ENCODE data around the gene KRTDAP. TPM values are rescaled to one million over a fixed set of nuclear protein-coding genes. Genes with fewer than 3 reads are reported as not detected.
"Not testable (repeated sequence)": the region's sequence is repeated elsewhere in the genome, so short reads cannot be mapped to it uniquely, and the experiment has no call there.

KRTDAP gene
- total and polyA plus RNA-seq, 5 donors from 2014 or later = not detected

- peaks cover 18% of the 10 kb centered on the region for H3K4me1 ChIP-seq (ENCODE audit: control insufficient read depth, insufficient read depth, low read length, poor library complexity, severe bottlenecking)
- Mint-ChIP-seq H3K4me1 (peaks cover 13 to 39% (median 22%) of the 10 kb centered on the region in 4 donors), H3K4me3 (peak overlapping the region; percentile 54 to 88 (median 64)), H3K27ac (peak overlapping the region; percentile 11 to 96 (median 71))
- H3K27me3 Mint-ChIP-seq; H3K36me3 ChIP-seq (ENCODE audit: control insufficient read depth, insufficient read depth, low read length); H3K36me3 Mint-ChIP-seq; H3K9me3 ChIP-seq (ENCODE audit: control insufficient read depth in 2 of 2, low read length in 2 of 2); H3K27ac ChIP-seq (ENCODE audit: insufficient read depth, low read length, poor library complexity, severe bottlenecking); H3K27me3 ChIP-seq (ENCODE audit: control insufficient read depth, insufficient read depth, low read length); DNase-seq; H3K9me3 Mint-ChIP-seq: not testable (repeated sequence)
- peak overlapping the region; percentile 72 for H3K4me3 ChIP-seq (ENCODE audit: low read depth, low read length)
- ATAC-seq (ENCODE audit: low read depth in 2 of 2) = peak in 1 of 2 donors; percentile 17
These were observed 27.3 kb downstream of the KRTDAP start for GRCh38 chr19:35462956-35463355.

GRCh38 chr19:35462476-35462953 is 27.7 kb downstream of the KRTDAP start:
- no peaks in the 10 kb centered on the region for H3K27me3 ChIP-seq (ENCODE audit: control insufficient read depth, insufficient read depth, low read length)
- Mint-ChIP-seq H3K36me3 (no peaks in the 10 kb centered on the region), H3K9me3 (no peaks in the 10 kb centered on the region), H3K4me1 (peaks cover 13 to 39% (median 22%) of the 10 kb centered on the region in 4 donors), H3K27ac (peak overlapping the region; percentile 71 to 96 (median 90)), H3K4me3 (peak overlapping the region; percentile 54 to 88 (median 64)), H3K27me3 (peaks cover 6% of the 10 kb centered on the region)
- H3K36me3 ChIP-seq (ENCODE audit: control insufficient read depth, insufficient read depth, low read length) = no peaks in the 10 kb centered on the region
- H3K9me3 ChIP-seq (ENCODE audit: control insufficient read depth in 2 of 2, low read length in 2 of 2) = no peaks in the 10 kb centered on the region
- H3K4me1 ChIP-seq (ENCODE audit: control insufficient read depth, insufficient read depth, low read length, poor library complexity, severe bottlenecking) = peaks cover 18% of the 10 kb centered on the region
- H3K4me3 ChIP-seq (ENCODE audit: low read depth, low read length) = peak overlapping the region; percentile 72
- DNase-seq (peak; percentile 8 to 83 (median 81)), ATAC-seq (ENCODE audit: low read depth in 2 of 2) (peak; percentile 85 to 94)
- no peak overlapping the region for H3K27ac ChIP-seq (ENCODE audit: insufficient read depth, low read length, poor library complexity, severe bottlenecking)

GRCh38 chr19:35461788-35462187 is 28.5 kb downstream of the KRTDAP start:
- peaks cover 13 to 41% (median 24%) of the 10 kb centered on the region in 4 donors for H3K4me1 Mint-ChIP-seq
- not testable (repeated sequence) for H3K27me3 ChIP-seq (ENCODE audit: control insufficient read depth, insufficient read depth, low read length); H3K27ac ChIP-seq (ENCODE audit: insufficient read depth, low read length, poor library complexity, severe bottlenecking); H3K4me3 Mint-ChIP-seq; H3K36me3 ChIP-seq (ENCODE audit: control insufficient read depth, insufficient read depth, low read length); ATAC-seq (ENCODE audit: low read depth in 2 of 2); H3K9me3 ChIP-seq (ENCODE audit: control insufficient read depth in 2 of 2, low read length in 2 of 2); H3K4me3 ChIP-seq (ENCODE audit: low read depth, low read length); H3K9me3 Mint-ChIP-seq; H3K27me3 Mint-ChIP-seq; H3K36me3 Mint-ChIP-seq; H3K27ac Mint-ChIP-seq; DNase-seq
- peaks cover 18% of the 10 kb centered on the region for H3K4me1 ChIP-seq (ENCODE audit: control insufficient read depth, insufficient read depth, low read length, poor library complexity, severe bottlenecking)

- H3K4me3 ChIP-seq (ENCODE audit: low read depth, low read length) = no peak overlapping the region
- H3K27ac Mint-ChIP-seq = no peak overlapping the region
- no peaks in the 10 kb centered on the region for H3K36me3 ChIP-seq (ENCODE audit: control insufficient read depth, insufficient read depth, low read length)
- ATAC-seq (ENCODE audit: low read depth in 2 of 2) = no peak
- no peak overlapping the region for H3K4me3 Mint-ChIP-seq
- H3K4me1 Mint-ChIP-seq = peaks cover 13 to 41% (median 24%) of the 10 kb centered on the region in 4 donors
- DNase-seq = no peak
- H3K27me3 ChIP-seq (ENCODE audit: control insufficient read depth, insufficient read depth, low read length) = no peaks in the 10 kb centered on the region
- H3K4me1 ChIP-seq (ENCODE audit: control insufficient read depth, insufficient read depth, low read length, poor library complexity, severe bottlenecking) = peaks cover 18% of the 10 kb centered on the region
- no peak overlapping the region for H3K27ac ChIP-seq (ENCODE audit: insufficient read depth, low read length, poor library complexity, severe bottlenecking)
- peaks cover 14% of the 10 kb centered on the region for H3K27me3 Mint-ChIP-seq
- no peaks in the 10 kb centered on the region for H3K36me3 Mint-ChIP-seq
- no peaks in the 10 kb centered on the region for H3K9me3 ChIP-seq (ENCODE audit: control insufficient read depth in 2 of 2, low read length in 2 of 2)
- no peaks in the 10 kb centered on the region for H3K9me3 Mint-ChIP-seq
These were observed 29.2 kb downstream of the KRTDAP start for GRCh38 chr19:35461060-35461459.

- H3K27me3 Mint-ChIP-seq = peaks cover 14% of the 10 kb centered on the region
- DNase-seq = no peak
These were observed 29.7 kb downstream of the KRTDAP start for GRCh38 chr19:35460608-35461007.

GRCh38 chr19:35459414-35460082 is 30.7 kb downstream of the KRTDAP start:
- Mint-ChIP-seq H3K4me1 (peaks cover 14 to 42% (median 30%) of the 10 kb centered on the region in 4 donors), H3K9me3 (no peaks in the 10 kb centered on the region), H3K4me3 (no peak overlapping the region), H3K36me3 (no peaks in the 10 kb centered on the region), H3K27me3 (peaks cover 14% of the 10 kb centered on the region), H3K27ac (peak overlapping the region in 1 of 3 donors; percentile 67)
- Histone ChIP-seq H3K27ac (ENCODE audit: insufficient read depth, low read length, poor library complexity, severe bottlenecking) (no peak overlapping the region), H3K36me3 (ENCODE audit: control insufficient read depth, insufficient read depth, low read length) (no peaks in the 10 kb centered on the region), H3K27me3 (ENCODE audit: control insufficient read depth, insufficient read depth, low read length) (no peaks in the 10 kb centered on the region), H3K4me1 (ENCODE audit: control insufficient read depth, insufficient read depth, low read length, poor library complexity, severe bottlenecking) (peaks cover 18% of the 10 kb centered on the region), H3K9me3 (ENCODE audit: control insufficient read depth in 2 of 2, low read length in 2 of 2) (no peaks in the 10 kb centered on the region), H3K4me3 (ENCODE audit: low read depth, low read length) (no peak overlapping the region)
- no peak for DNase-seq
- no peak for ATAC-seq (ENCODE audit: low read depth in 2 of 2)

More at GRCh38 chr19:35460608-35461007, 29.7 kb downstream of the KRTDAP start:
- Histone ChIP-seq H3K4me1 (ENCODE audit: control insufficient read depth, insufficient read depth, low read length, poor library complexity, severe bottlenecking) (peaks cover 18% of the 10 kb centered on the region), H3K27ac (ENCODE audit: insufficient read depth, low read length, poor library complexity, severe bottlenecking) (no peak overlapping the region), H3K27me3 (ENCODE audit: control insufficient read depth, insufficient read depth, low read length) (no peaks in the 10 kb centered on the region), H3K9me3 (ENCODE audit: control insufficient read depth in 2 of 2, low read length in 2 of 2) (no peaks in the 10 kb centered on the region), H3K4me3 (ENCODE audit: low read depth, low read length) (no peak overlapping the region), H3K36me3 (ENCODE audit: control insufficient read depth, insufficient read depth, low read length) (no peaks in the 10 kb centered on the region)
- Mint-ChIP-seq H3K36me3 (no peaks in the 10 kb centered on the region), H3K4me1 (peaks cover 17 to 46% (median 28%) of the 10 kb centered on the region in 4 donors), H3K9me3 (no peaks in the 10 kb centered on the region), H3K4me3 (no peak overlapping the region), H3K27ac (no peak overlapping the region)
- ATAC-seq (ENCODE audit: low read depth in 2 of 2) = no peak

GRCh38 chr19:35458731-35459391 is 31.4 kb downstream of the KRTDAP start:
- no peak overlapping the region for H3K4me3 Mint-ChIP-seq
- Histone ChIP-seq H3K9me3 (ENCODE audit: control insufficient read depth in 2 of 2, low read length in 2 of 2) (no peaks in the 10 kb centered on the region), H3K4me3 (ENCODE audit: low read depth, low read length) (no peak overlapping the region), H3K36me3 (ENCODE audit: control insufficient read depth, insufficient read depth, low read length) (no peaks in the 10 kb centered on the region), H3K27me3 (ENCODE audit: control insufficient read depth, insufficient read depth, low read length) (no peaks in the 10 kb centered on the region), H3K4me1 (ENCODE audit: control insufficient read depth, insufficient read depth, low read length, poor library complexity, severe bottlenecking) (peaks cover 18% of the 10 kb centered on the region), H3K27ac (ENCODE audit: insufficient read depth, low read length, poor library complexity, severe bottlenecking) (no peak overlapping the region)
- peak overlapping the region in 1 of 3 donors; percentile 83 for H3K27ac Mint-ChIP-seq
- no peak for DNase-seq
- H3K27me3 Mint-ChIP-seq = peaks cover 14% of the 10 kb centered on the region
- no peaks in the 10 kb centered on the region for H3K36me3 Mint-ChIP-seq
- H3K4me1 Mint-ChIP-seq = peaks cover 14 to 40% (median 28%) of the 10 kb centered on the region in 4 donors
- H3K9me3 Mint-ChIP-seq = no peaks in the 10 kb centered on the region
- no peak for ATAC-seq (ENCODE audit: low read depth in 2 of 2)

All from CD4-positive, CD25-positive, alpha-beta regulatory T cell (primary cell).